ENCODE results near the gene EPGN.
"Not testable (repeated sequence)": the region's sequence is repeated elsewhere in the genome, so short reads cannot be mapped to it uniquely, and the experiment has no call there.

The EPGN gene

GRCh38 chr4:74331944-74332343 is 23.7 kb downstream of the EPGN start:
- no peak for DNase-seq (ENCODE audit: insufficient read length, low spot score)
- TF ChIP-seq, protein P1, sequence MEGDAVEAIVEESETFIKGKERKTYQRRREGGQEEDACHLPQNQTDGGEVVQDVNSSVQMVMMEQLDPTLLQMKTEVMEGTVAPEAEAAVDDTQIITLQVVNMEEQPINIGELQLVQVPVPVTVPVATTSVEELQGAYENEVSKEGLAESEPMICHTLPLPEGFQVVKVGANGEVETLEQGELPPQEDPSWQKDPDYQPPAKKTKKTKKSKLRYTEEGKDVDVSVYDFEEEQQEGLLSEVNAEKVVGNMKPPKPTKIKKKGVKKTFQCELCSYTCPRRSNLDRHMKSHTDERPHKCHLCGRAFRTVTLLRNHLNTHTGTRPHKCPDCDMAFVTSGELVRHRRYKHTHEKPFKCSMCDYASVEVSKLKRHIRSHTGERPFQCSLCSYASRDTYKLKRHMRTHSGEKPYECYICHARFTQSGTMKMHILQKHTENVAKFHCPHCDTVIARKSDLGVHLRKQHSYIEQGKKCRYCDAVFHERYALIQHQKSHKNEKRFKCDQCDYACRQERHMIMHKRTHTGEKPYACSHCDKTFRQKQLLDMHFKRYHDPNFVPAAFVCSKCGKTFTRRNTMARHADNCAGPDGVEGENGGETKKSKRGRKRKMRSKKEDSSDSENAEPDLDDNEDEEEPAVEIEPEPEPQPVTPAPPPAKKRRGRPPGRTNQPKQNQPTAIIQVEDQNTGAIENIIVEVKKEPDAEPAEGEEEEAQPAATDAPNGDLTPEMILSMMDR (IDR thresholded peaks at IDR 0.05; ENCODE audit: insufficient read depth, missing control alignments) = no peak
- FAIRE-seq = no peak

- no peak for FAIRE-seq
- TF ChIP-seq, protein P1 (IDR thresholded peaks at IDR 0.05; ENCODE audit: insufficient read depth, missing control alignments) = no peak
- no peak for DNase-seq (ENCODE audit: insufficient read length, low spot score)
Measured at GRCh38 chr4:74334636-74335035, 26.4 kb downstream of the EPGN start.

- no peak for FAIRE-seq
- TF ChIP-seq, protein P1 (IDR thresholded peaks at IDR 0.05; ENCODE audit: insufficient read depth, missing control alignments) = no peak
- no peak for DNase-seq (ENCODE audit: insufficient read length, low spot score)
Measured at GRCh38 chr4:74335341-74336021, 27.2 kb downstream of the EPGN start.

DNA sequence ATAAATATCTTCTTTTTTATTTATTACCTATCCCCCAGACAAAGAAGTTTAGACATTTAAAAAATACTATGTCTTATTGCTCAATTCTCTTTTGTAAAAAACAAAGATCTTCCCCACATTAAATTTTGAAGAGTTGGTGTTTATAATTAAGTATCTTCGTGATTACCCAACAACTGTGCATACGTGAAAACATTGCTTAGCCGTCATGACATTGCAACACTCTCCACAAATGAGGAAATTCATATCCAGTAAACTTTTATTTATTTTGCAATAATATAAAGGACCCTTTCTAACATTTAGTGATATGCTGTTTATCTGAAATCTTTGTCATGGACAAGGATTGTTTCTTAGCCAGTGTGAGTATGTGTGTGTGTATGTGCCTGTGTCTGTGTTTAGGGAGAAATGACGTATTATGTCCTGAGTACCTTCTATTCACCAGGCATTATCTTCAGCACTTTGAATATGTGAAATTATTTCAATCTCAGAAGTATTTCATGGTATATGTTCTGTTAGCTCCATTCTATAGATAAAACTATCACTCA is 30.6 kb downstream of the EPGN start:
- DNase-seq (ENCODE audit: insufficient read length, low spot score) (no peak), FAIRE-seq (no peak)
- TF ChIP-seq, protein P1 (IDR thresholded peaks at IDR 0.05; ENCODE audit: insufficient read depth, missing control alignments) = no peak

DNA sequence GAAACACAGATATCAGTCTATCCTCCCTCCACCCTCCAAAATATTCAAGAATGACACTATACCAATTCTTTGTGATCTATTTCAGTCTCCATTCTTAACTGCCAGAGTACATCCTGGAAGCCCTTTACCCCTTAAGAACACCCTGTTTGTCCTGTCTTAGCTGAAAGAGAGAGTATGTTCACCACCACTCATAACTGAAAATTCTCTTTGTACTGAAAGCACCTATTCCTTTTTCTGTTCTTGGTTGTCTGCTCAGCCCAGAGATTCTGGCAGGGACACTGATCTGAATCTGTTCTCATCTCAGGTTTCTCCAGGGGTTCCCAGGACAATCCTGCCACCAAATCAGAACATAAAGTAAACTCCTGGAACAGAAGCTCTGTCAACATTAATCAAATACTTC is 31.2 kb downstream of the EPGN start:
- FAIRE-seq (no peak), DNase-seq (ENCODE audit: insufficient read length, low spot score) (no peak)
- TF ChIP-seq, protein P1 (IDR thresholded peaks at IDR 0.05; ENCODE audit: insufficient read depth, missing control alignments) = no peak

DNA sequence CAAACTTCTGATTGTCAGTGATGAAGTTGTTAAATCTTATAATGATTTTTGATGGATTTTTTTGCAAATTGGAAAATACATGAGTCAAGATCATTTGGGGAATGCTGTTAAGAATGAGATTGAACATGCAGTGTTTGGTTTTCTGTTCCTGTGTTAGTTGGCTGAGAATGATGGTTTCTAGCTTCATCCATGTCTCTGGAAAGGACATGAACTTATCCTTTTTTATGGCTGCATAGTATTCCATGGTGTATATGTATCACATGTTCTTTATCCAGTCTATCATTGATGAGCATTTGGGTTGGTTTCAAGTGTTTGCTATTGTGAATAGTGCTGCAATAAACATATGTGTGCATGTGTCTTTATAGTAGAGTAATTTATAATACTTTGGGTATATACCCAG is 32.2 kb downstream of the EPGN start:
- FAIRE-seq = not testable (repeated sequence)

GRCh38 chr4:74344031-74344430 is 35.8 kb downstream of the EPGN start:
- DNase-seq (ENCODE audit: insufficient read length, low spot score) = no peak
- no peak for FAIRE-seq
- TF ChIP-seq, protein P1 (IDR thresholded peaks at IDR 0.05; ENCODE audit: insufficient read depth, missing control alignments) = no peak

More for the DNA sequence above, 32.2 kb downstream of the EPGN start:
- DNase-seq (ENCODE audit: insufficient read length, low spot score) = not testable (repeated sequence)

Measured in D721Med (cell line).